ENCODE results near the gene MIR17HG.

DNA sequence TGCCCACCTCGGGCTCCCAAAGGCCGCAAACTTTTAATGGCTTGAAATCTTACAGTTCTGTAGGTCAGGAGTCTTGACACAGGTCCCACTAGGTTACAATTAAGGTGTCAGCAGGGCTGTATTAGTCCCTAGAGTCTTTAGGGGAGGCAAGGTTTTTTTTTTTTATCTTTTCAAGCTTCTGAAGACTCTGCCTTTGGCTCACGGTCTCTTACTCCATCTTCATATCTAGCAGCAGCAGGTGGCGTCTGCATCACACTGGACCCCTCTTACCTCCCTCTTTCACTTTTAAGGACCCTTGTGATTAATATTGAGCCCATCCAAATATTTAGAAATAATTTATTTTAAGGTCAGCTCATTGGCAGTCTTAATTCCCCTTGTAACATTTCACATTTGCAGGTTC lies 11.6 kb downstream of the MIR17HG start:
- TF ChIP-seq CTCF (IDR thresholded peaks at IDR 0.05 in 4 of 5, conservative IDR thresholded peaks at IDR 0.05 in 1 of 5) (no peak), POLR2A (IDR thresholded peaks at IDR 0.05) (no peak)
